Uterus (tissue), 2 donors: ENCODE results near the gene TMEM270.

Source experiments
- POLR2A ChIP-seq, 2 donors: fragments of 450-650 bp; IDR thresholded peaks; one replicate each; pipeline ENCODE4 v1.6.1; 2016; ENCODE audit warnings: antibody characterized with exemption in 2 of 2, mild to moderate bottlenecking in 1 of 2, moderate library complexity in 1 of 2
- TF ChIP-seq, protein P1 (sequence below), 4 experiments: fragments of 200-600 bp in 2 of 4; fragments of 450-650 bp in 2 of 4; sonication (generic) in 2 of 4; IDR thresholded peaks; one replicate each; pipeline ENCODE4 v1.5.1; 2016 to 2019; ENCODE audit warnings: antibody characterized with exemption in 4 of 4, mild to moderate bottlenecking in 2 of 4, moderate library complexity in 1 of 4

GRCh38 chr7:73829921-73830680 lies 30.9 kb upstream of the TMEM270 start:
- TF ChIP-seq POLR2A (IDR thresholded peaks at IDR 0.05) = no peak
- TF ChIP-seq, protein P1, sequence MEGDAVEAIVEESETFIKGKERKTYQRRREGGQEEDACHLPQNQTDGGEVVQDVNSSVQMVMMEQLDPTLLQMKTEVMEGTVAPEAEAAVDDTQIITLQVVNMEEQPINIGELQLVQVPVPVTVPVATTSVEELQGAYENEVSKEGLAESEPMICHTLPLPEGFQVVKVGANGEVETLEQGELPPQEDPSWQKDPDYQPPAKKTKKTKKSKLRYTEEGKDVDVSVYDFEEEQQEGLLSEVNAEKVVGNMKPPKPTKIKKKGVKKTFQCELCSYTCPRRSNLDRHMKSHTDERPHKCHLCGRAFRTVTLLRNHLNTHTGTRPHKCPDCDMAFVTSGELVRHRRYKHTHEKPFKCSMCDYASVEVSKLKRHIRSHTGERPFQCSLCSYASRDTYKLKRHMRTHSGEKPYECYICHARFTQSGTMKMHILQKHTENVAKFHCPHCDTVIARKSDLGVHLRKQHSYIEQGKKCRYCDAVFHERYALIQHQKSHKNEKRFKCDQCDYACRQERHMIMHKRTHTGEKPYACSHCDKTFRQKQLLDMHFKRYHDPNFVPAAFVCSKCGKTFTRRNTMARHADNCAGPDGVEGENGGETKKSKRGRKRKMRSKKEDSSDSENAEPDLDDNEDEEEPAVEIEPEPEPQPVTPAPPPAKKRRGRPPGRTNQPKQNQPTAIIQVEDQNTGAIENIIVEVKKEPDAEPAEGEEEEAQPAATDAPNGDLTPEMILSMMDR (IDR thresholded peaks at IDR 0.05) = no peak
